Measurements from ENCODE around the gene CCT8.

The CCT8 gene

DNA sequence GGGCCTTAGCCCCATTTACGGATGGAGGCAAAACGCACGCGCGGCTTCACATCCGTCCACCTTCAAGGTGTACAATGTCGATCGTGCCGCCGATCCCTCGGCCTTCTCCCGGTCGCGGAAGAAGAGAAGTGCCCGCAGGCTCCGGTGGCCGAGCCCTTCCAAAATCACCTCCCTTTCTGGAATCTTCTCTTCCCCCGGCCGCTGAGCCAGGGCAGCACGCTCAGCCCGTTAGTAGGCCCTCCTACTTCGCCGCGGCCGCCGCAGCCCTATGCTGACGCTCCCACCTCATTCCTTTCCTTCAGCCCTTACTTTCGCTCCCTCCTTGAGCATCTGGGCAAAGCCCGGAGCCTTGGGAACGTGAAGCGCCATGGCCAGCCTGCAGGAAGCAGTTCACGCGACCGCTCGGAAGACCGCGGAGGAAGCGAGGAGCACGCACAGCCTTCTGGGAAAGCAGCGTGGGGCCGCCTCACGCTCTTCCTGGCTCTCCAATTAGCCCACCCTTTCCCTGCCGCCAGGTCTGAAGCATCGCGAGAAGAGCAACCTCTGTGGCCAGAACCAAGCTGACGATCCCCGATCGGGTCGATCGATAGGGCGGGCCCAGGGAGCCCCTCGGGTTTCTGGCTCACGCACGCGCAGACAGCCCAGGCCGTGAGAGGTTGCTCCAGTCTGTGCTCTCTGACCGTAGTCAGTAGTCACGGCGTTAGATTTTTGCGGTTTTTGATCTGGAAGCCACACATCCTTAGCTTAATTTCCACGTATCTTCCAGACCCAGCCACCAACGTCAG lies at the start of gene CCT8:
Gene CCT8 (minus strand): TSS at position 427 of the 785 bp plus-strand sequence. CDS start 58 bp downstream, at position 369.
- no peaks in the 10 kb centered on the region for H3K9me3 ChIP-seq (ENCODE audit: control insufficient read depth, low read depth, low read length)
- H3K9ac ChIP-seq (ENCODE audit: low read length): peak within 1 kb of the TSS; percentile 99
- peak within 1 kb of the TSS; percentile 100 for H3K4me3 ChIP-seq (ENCODE audit: low read length)
- H3K27me3 ChIP-seq (ENCODE audit: control insufficient read depth, insufficient read depth, low read length): no peaks in the 10 kb centered on the region
- peaks cover 20% of the 10 kb centered on the region for H3K36me3 ChIP-seq (ENCODE audit: control insufficient read depth, low read depth, low read length)
- H3K27ac ChIP-seq (ENCODE audit: low read length): peak within 1 kb of the TSS; percentile 92
- peaks cover 5% of the 10 kb centered on the region for H3K4me1 ChIP-seq (ENCODE audit: control insufficient read depth, low read depth, low read length)

GRCh38 chr21:29121759-29122158 lies 48.3 kb upstream of the CCT8 start:
- H3K27ac ChIP-seq (ENCODE audit: low read length): no peak overlapping the region
- H3K36me3 ChIP-seq (ENCODE audit: control insufficient read depth, low read depth, low read length): no peaks in the 10 kb centered on the region
- H3K4me1 ChIP-seq (ENCODE audit: control insufficient read depth, low read depth, low read length): peaks cover 4% of the 10 kb centered on the region
- no peak overlapping the region for H3K9ac ChIP-seq (ENCODE audit: low read length)
- no peaks in the 10 kb centered on the region for H3K27me3 ChIP-seq (ENCODE audit: control insufficient read depth, insufficient read depth, low read length)
- H3K9me3 ChIP-seq (ENCODE audit: control insufficient read depth, low read depth, low read length): no peaks in the 10 kb centered on the region
- no peak overlapping the region for H3K4me3 ChIP-seq (ENCODE audit: low read length)

GRCh38 chr21:29117372-29117955 lies 44.0 kb upstream of the CCT8 start:
- Histone ChIP-seq H3K4me3 (ENCODE audit: low read length) (no peak overlapping the region), H3K27ac (ENCODE audit: low read length) (no peak overlapping the region), H3K36me3 (ENCODE audit: control insufficient read depth, low read depth, low read length) (no peaks in the 10 kb centered on the region), H3K4me1 (ENCODE audit: control insufficient read depth, low read depth, low read length) (peaks cover 13% of the 10 kb centered on the region), H3K27me3 (ENCODE audit: control insufficient read depth, insufficient read depth, low read length) (no peaks in the 10 kb centered on the region), H3K9ac (ENCODE audit: low read length) (no peak overlapping the region), H3K9me3 (ENCODE audit: control insufficient read depth, low read depth, low read length) (no peaks in the 10 kb centered on the region)

DNA sequence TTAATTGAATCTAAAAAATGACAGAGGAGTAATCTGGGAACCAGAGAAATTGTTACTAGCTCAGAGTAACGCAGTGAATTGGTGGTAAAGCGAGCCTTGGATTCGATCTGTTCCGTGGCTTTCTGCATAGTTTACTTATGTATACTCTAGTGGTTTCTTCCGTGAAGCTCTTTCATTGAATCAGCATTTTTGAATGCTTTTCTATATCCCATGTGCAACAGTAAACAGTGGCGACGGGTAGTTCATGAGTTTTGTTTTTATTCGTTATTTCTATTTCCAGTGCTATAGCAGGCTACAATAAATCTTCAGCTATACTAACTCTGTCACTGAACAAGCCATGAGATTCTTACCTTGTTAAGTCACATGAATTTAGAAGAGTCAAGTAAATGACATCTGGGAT lies 42.5 kb upstream of the CCT8 start:
- Histone ChIP-seq H3K9me3 (ENCODE audit: control insufficient read depth, low read depth, low read length) (no peaks in the 10 kb centered on the region), H3K4me1 (ENCODE audit: control insufficient read depth, low read depth, low read length) (peaks cover 13% of the 10 kb centered on the region), H3K27ac (ENCODE audit: low read length) (no peak overlapping the region), H3K9ac (ENCODE audit: low read length) (no peak overlapping the region), H3K36me3 (ENCODE audit: control insufficient read depth, low read depth, low read length) (no peaks in the 10 kb centered on the region), H3K4me3 (ENCODE audit: low read length) (no peak overlapping the region), H3K27me3 (ENCODE audit: control insufficient read depth, insufficient read depth, low read length) (no peaks in the 10 kb centered on the region)

- no peak overlapping the region for H3K9ac ChIP-seq (ENCODE audit: low read length)
- H3K27ac ChIP-seq (ENCODE audit: low read length): no peak overlapping the region
- H3K4me1 ChIP-seq (ENCODE audit: control insufficient read depth, low read depth, low read length): peaks cover 13% of the 10 kb centered on the region
- no peaks in the 10 kb centered on the region for H3K9me3 ChIP-seq (ENCODE audit: control insufficient read depth, low read depth, low read length)
- no peaks in the 10 kb centered on the region for H3K36me3 ChIP-seq (ENCODE audit: control insufficient read depth, low read depth, low read length)
- H3K27me3 ChIP-seq (ENCODE audit: control insufficient read depth, insufficient read depth, low read length): no peaks in the 10 kb centered on the region
- H3K4me3 ChIP-seq (ENCODE audit: low read length): no peak overlapping the region
Observed at GRCh38 chr21:29114765-29115500, 41.5 kb upstream of the CCT8 start.

DNA sequence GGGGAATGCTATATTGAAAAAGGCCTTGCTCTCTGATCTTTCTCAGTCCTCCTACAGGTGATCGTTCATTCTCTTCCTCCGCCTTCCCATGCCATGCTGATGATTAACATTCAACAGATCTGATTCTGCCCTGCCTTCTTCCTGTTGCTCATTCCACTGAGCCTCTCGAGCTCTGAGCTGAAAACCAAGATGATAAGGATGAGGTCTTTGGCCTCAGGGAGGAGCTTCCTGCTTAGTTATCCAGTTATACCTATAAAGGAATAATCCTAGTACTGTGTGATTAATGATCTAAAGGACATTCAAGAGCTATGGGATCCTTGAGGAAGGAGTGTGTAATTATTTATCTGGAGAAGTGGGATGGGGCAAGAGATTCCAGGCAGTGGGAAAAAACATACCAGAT lies 31.8 kb upstream of the CCT8 start:
- Histone ChIP-seq H3K9me3 (ENCODE audit: control insufficient read depth, low read depth, low read length) (no peaks in the 10 kb centered on the region), H3K4me1 (ENCODE audit: control insufficient read depth, low read depth, low read length) (no peaks in the 10 kb centered on the region), H3K9ac (ENCODE audit: low read length) (no peak overlapping the region), H3K36me3 (ENCODE audit: control insufficient read depth, low read depth, low read length) (no peaks in the 10 kb centered on the region), H3K4me3 (ENCODE audit: low read length) (no peak overlapping the region), H3K27ac (ENCODE audit: low read length) (no peak overlapping the region), H3K27me3 (ENCODE audit: control insufficient read depth, insufficient read depth, low read length) (no peaks in the 10 kb centered on the region)

DNA sequence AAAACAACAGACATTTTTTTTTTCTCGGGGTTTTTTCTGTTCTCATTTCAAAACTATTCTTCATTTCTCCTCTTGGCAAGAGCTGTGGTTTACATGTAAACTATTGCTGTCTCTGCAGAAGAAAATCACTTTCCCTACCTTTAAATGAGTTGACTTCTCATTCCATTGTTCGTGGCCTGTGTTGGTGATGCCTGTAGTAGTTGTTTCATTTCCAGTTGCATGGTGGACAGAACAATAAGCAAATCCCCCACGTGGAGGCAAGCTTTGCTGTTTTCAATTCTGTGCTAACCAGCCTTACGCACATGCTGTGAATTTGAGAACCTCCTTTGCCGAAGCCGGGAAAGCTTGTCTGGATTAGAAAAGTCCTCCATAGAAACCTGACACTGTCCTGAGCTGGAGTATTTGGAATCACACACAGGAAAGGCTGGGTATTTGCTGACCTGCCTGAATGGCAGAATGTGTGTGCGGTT lies 30.8 kb upstream of the CCT8 start:
- Histone ChIP-seq H3K4me1 (ENCODE audit: control insufficient read depth, low read depth, low read length) (no peaks in the 10 kb centered on the region), H3K4me3 (ENCODE audit: low read length) (no peak overlapping the region), H3K9me3 (ENCODE audit: control insufficient read depth, low read depth, low read length) (no peaks in the 10 kb centered on the region), H3K27ac (ENCODE audit: low read length) (no peak overlapping the region), H3K36me3 (ENCODE audit: control insufficient read depth, low read depth, low read length) (no peaks in the 10 kb centered on the region), H3K9ac (ENCODE audit: low read length) (no peak overlapping the region), H3K27me3 (ENCODE audit: control insufficient read depth, insufficient read depth, low read length) (no peaks in the 10 kb centered on the region)

GRCh38 chr21:29102791-29103257 lies 29.4 kb upstream of the CCT8 start:
- Histone ChIP-seq H3K9ac (ENCODE audit: low read length) (no peak overlapping the region), H3K27ac (ENCODE audit: low read length) (no peak overlapping the region), H3K27me3 (ENCODE audit: control insufficient read depth, insufficient read depth, low read length) (no peaks in the 10 kb centered on the region), H3K4me1 (ENCODE audit: control insufficient read depth, low read depth, low read length) (no peaks in the 10 kb centered on the region), H3K36me3 (ENCODE audit: control insufficient read depth, low read depth, low read length) (no peaks in the 10 kb centered on the region), H3K4me3 (ENCODE audit: low read length) (no peak overlapping the region), H3K9me3 (ENCODE audit: control insufficient read depth, low read depth, low read length) (no peaks in the 10 kb centered on the region)

DNA sequence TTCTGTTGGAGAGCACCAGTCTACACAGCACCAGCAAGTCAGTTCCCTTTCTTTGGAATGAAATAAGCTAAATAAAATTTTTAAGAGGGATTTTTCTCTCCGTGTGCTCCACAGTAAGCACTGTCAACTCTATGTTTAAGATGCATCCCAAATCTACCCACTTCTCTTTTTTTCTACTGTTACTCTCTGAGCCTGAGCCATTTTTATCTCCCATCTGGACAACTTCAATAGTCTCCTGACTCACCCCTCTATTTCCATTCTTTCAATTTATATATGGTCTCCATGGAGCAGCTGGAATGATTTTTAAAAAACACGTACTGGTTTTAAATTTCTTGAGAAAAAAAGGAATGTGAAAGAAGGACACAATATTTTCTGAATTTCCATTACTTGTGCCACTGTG lies 24.7 kb upstream of the CCT8 start:
- Histone ChIP-seq H3K4me1 (ENCODE audit: control insufficient read depth, low read depth, low read length) (peaks cover 5% of the 10 kb centered on the region), H3K9me3 (ENCODE audit: control insufficient read depth, low read depth, low read length) (no peaks in the 10 kb centered on the region)

DNA sequence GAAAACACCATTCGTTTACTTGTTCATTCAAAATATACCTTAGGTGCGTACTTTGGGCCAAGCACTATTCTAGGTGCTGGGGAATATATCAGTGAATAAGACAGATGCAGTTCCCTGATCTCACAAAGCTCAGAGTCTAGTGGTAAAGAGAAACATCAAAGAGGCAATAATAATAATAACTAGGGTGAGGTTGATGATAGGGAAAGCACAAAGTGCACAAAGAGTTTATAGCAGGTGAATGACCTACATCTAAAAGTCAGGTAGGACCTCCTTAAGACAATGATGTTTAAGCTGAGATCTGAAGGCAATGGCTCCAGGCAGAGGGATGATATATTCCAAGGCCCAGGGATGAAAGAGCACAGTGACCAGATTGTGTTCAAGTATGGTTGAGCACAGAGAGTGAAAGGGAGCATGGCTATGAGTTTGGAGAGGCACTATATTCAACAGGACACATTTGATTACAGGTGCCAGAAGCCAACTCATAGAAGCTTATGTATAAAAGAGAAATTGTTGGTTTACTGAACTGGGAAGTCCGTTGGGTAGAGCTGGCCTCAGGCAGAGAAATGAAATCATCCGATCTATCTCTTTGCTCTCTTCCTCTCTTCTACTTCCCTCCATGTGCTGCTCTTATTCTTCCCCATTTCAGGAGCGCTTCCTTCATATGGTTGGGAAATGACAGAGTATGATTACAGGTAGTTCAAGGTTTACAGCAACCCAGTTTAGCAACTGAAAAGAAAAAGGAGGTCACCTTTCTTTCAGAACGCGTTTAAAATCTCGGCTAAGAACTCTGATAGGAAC lies 23.0 kb upstream of the CCT8 start:
- H3K9ac ChIP-seq (ENCODE audit: low read length): no peak overlapping the region
- H3K27ac ChIP-seq (ENCODE audit: low read length): no peak overlapping the region
- no peaks in the 10 kb centered on the region for H3K36me3 ChIP-seq (ENCODE audit: control insufficient read depth, low read depth, low read length)
- H3K4me1 ChIP-seq (ENCODE audit: control insufficient read depth, low read depth, low read length): peaks cover 5% of the 10 kb centered on the region
- H3K4me3 ChIP-seq (ENCODE audit: low read length): no peak overlapping the region
- H3K9me3 ChIP-seq (ENCODE audit: control insufficient read depth, low read depth, low read length): no peaks in the 10 kb centered on the region
- no peaks in the 10 kb centered on the region for H3K27me3 ChIP-seq (ENCODE audit: control insufficient read depth, insufficient read depth, low read length)

More for the DNA sequence above, 24.7 kb upstream of the CCT8 start:
- Histone ChIP-seq H3K36me3 (ENCODE audit: control insufficient read depth, low read depth, low read length) (no peaks in the 10 kb centered on the region), H3K27ac (ENCODE audit: low read length) (no peak overlapping the region), H3K4me3 (ENCODE audit: low read length) (no peak overlapping the region), H3K27me3 (ENCODE audit: control insufficient read depth, insufficient read depth, low read length) (no peaks in the 10 kb centered on the region), H3K9ac (ENCODE audit: low read length) (no peak overlapping the region)

Data from iPS-18a (cell line).